Mesendoderm (in vitro differentiated cells): ENCODE measurements around the gene POLG.

Experiments
- DNase-seq: peaks from one replicate; pipeline ENCODE4 v3.0.0; 2013
- H2AK5ac ChIP-seq: 2 replicates; pipeline ENCODE4 v1.6.1; 2013; ENCODE audit warnings: low read length, inconsistent platforms
- H2BK120ac ChIP-seq: 2 replicates; pipeline ENCODE4 v1.6.1; 2013; ENCODE audit warnings: low read depth, mild to moderate bottlenecking, low read length, moderate library complexity, mixed read lengths
- H2BK15ac ChIP-seq: replicated peaks from 2 replicates; pipeline ENCODE4 v1.6.1; 2013; ENCODE audit warnings: low read depth, mild to moderate bottlenecking, moderate library complexity
- H2BK5ac ChIP-seq: 2 replicates; pipeline ENCODE4 v1.6.1; 2013; ENCODE audit warnings: low read length, inconsistent platforms
- H3K18ac ChIP-seq: 2 replicates; pipeline ENCODE4 v1.6.1; 2013; ENCODE audit warnings: mild to moderate bottlenecking, low read length, mixed read lengths
- H3K23ac ChIP-seq: one replicate; pipeline ENCODE4 v1.6.1; 2013; ENCODE audit warnings: low read length
- H3K27ac ChIP-seq: 2 replicates; pipeline ENCODE4 v1.5.1; 2013; ENCODE audit warnings: low read depth, mild to moderate bottlenecking, inconsistent platforms, low read length, moderate library complexity
- H3K27me3 ChIP-seq: 2 replicates; pipeline ENCODE4 v1.6.1; 2013; ENCODE audit warnings: low read length, control low read depth, mild to moderate bottlenecking, inconsistent platforms; ENCODE audit not compliant: insufficient read depth, poor library complexity
- H3K36me3 ChIP-seq: 2 replicates; pipeline ENCODE4 v1.6.1; 2013; ENCODE audit warnings: low read length, inconsistent platforms; ENCODE audit not compliant: control insufficient read depth, insufficient read depth
- H3K4ac ChIP-seq: one replicate; pipeline ENCODE4 v1.6.1; 2013; ENCODE audit warnings: low read depth, mild to moderate bottlenecking, low read length, moderate library complexity
- H3K4me1 ChIP-seq: 2 replicates; pipeline ENCODE4 v1.6.1; 2013; ENCODE audit warnings: low read depth, low read length, inconsistent platforms; ENCODE audit not compliant: control insufficient read depth
- H3K4me2 ChIP-seq: 2 replicates; pipeline ENCODE4 v1.6.1; 2013; ENCODE audit warnings: low read length
- H3K4me3 ChIP-seq: 2 replicates; pipeline ENCODE4 v1.5.1; 2013; ENCODE audit warnings: mild to moderate bottlenecking, low read length
- H3K56ac ChIP-seq: one replicate; pipeline ENCODE4 v1.6.1; 2013; ENCODE audit warnings: low read length
- H3K79me1 ChIP-seq: 2 replicates; pipeline ENCODE4 v1.6.1; 2013; ENCODE audit warnings: low read length, inconsistent platforms
- H3K79me2 ChIP-seq: 2 replicates; pipeline ENCODE4 v1.6.1; 2013; ENCODE audit warnings: mild to moderate bottlenecking, low read length; ENCODE audit not compliant: control insufficient read depth, insufficient read depth
- H3K9ac ChIP-seq: 2 replicates; pipeline ENCODE4 v1.6.1; 2013; ENCODE audit warnings: low read length, inconsistent platforms
- H4K5ac ChIP-seq: one replicate; pipeline ENCODE4 v1.6.1; 2013; ENCODE audit warnings: low read length
- H4K8ac ChIP-seq: one replicate; pipeline ENCODE4 v1.6.1; 2013; ENCODE audit warnings: low read depth, mild to moderate bottlenecking, control low read depth, low read length, moderate library complexity
- WGBS: extraction: QIAGEN DNeasy Blood & Tissue Kit; methylation state at CpG from one replicate; pipeline ENCODE4 v1.1.7; 2013; ENCODE audit warnings: low lambda C conversion rate, missing lambda C conversion rate; ENCODE audit not compliant: insufficient coverage; ENCODE audit errors: extremely low coverage; 5-methylcytosine and 5-hydroxymethylcytosine counted together

The POLG gene

DNA sequence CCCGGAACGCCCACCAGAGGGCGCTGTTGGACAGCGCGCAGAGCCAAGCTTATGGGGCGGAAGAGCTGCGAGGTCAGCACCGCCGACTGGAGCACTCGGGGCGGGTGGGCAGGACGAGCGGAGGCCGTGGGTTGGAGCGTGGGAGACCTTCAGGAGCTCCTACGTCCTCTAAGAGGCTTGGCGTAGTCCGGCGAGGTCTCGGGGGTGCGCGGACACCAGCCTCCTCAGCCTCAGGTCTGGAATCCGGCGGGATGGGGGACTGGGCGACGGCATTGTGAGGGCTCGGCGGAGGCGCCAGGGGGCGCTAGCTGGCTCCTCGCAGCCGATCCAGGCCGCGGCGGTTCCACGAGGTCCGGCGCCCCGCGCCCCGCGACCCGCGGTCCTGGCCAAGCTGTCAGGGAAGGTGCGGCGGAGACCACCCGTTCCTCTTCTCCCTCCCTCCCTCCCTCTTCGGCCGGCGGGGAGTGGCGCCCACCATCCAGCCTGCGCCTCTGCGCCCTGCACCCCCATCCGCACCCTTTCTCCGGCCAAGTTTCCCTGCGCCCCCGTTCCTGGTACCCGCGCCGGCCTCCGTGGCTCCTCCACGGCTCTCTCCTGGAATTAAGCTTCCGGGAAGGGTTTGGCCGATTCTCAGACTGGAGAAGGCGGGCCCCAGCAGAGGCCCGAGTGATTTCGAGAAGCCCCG is 24.3 kb upstream of the POLG start:
- Histone ChIP-seq H2AK5ac (no peak overlapping the region), H3K27me3 (peaks cover 57% of the 10 kb centered on the region), H3K4me2 (peak overlapping the region; percentile 75), H3K36me3 (no peaks in the 10 kb centered on the region), H2BK15ac (no peak overlapping the region), H3K4ac (no peak overlapping the region), H2BK5ac (no peak overlapping the region), H3K79me2 (no peaks in the 10 kb centered on the region), H3K18ac (no peak overlapping the region), H3K4me1 (no peaks in the 10 kb centered on the region), H4K8ac (no peak overlapping the region), H2BK120ac (no peak overlapping the region), H3K23ac (no peak overlapping the region), H3K56ac (peak overlapping the region; percentile 69), H3K4me3 (no peak overlapping the region), H4K5ac (no peak overlapping the region), H3K79me1 (no peaks in the 10 kb centered on the region), H3K9ac (no peak overlapping the region), H3K27ac (no peak overlapping the region)
- WGBS, result no CpG with 5 or more reads among the region's 68 CpGs
- peak; percentile 76 for DNase-seq

DNA sequence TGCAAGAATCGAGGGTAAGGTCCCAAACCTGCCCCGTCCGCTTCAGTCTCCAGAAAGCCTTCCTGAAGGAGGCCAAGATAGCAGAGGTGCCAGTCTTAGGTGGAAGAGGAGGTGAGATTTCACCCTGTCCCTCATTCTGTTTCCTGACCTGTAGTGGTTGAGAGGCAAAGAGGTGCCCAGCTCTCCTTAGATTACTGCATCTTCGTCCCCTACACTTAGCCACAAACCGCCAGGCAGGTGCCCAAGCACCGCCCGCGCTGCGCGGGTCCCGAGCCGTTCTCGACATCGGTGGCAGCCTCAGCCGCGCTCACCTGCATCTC is 23.8 kb upstream of the POLG start:
- Histone ChIP-seq H3K4me1 (no peaks in the 10 kb centered on the region), H3K23ac (no peak overlapping the region), H4K8ac (no peak overlapping the region), H3K79me2 (no peaks in the 10 kb centered on the region), H3K79me1 (no peaks in the 10 kb centered on the region), H3K36me3 (no peaks in the 10 kb centered on the region), H2BK5ac (no peak overlapping the region), H3K56ac (no peak overlapping the region), H3K27ac (no peak overlapping the region), H2BK15ac (no peak overlapping the region), H3K9ac (no peak overlapping the region), H3K18ac (no peak overlapping the region), H3K4ac (no peak overlapping the region), H3K27me3 (peaks cover 52% of the 10 kb centered on the region), H3K4me2 (no peak overlapping the region), H2AK5ac (no peak overlapping the region), H3K4me3 (no peak overlapping the region), H4K5ac (no peak overlapping the region), H2BK120ac (no peak overlapping the region)
- no peak for DNase-seq
- WGBS, result no CpG with 5 or more reads among the region's 16 CpGs

DNA sequence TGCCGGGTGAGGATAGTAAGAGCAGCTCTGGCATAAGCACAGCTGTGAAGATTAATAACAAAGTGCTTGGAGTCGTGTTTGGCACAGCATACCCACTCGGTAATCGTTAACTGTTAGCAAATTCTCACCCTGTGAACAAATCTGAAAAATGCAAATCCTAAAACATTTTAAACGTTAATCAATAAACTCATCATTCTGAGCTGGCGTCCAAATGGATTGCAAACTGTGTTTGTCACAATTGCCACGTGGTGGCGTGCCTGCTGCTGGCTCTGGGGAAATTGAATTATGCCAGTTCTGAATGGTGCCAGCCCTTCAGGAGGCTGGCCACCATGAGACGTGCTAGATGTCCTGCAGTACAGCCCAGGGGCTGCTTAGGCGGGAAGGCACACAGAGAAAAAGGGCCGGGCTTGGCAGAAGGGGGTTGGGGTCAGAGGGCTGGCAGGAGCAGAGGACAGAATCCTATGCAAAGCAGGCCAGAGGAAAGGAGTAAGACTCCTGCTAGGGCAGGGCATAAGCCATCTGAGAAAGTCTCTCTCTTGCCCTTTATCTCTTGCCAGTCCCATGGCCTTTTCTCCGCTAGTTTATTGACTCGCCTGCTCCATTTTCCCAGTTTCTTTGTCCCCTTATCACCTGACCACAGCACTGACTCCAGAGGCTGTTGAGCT is 22.1 kb upstream of the POLG start:
- DNase-seq, result no peak
- Histone ChIP-seq H3K27me3 (peaks cover 36% of the 10 kb centered on the region), H3K23ac (no peak overlapping the region), H3K56ac (no peak overlapping the region), H3K9ac (no peak overlapping the region), H3K79me2 (no peaks in the 10 kb centered on the region), H3K36me3 (no peaks in the 10 kb centered on the region), H2BK120ac (no peak overlapping the region), H3K4me1 (no peaks in the 10 kb centered on the region), H3K4ac (no peak overlapping the region), H2BK15ac (no peak overlapping the region), H2BK5ac (no peak overlapping the region), H3K18ac (no peak overlapping the region), H4K5ac (no peak overlapping the region), H3K79me1 (no peaks in the 10 kb centered on the region), H3K4me3 (no peak overlapping the region), H3K27ac (no peak overlapping the region), H2AK5ac (no peak overlapping the region), H4K8ac (no peak overlapping the region), H3K4me2 (no peak overlapping the region)
- no CpG with 5 or more reads among the region's 13 CpGs for WGBS

DNA sequence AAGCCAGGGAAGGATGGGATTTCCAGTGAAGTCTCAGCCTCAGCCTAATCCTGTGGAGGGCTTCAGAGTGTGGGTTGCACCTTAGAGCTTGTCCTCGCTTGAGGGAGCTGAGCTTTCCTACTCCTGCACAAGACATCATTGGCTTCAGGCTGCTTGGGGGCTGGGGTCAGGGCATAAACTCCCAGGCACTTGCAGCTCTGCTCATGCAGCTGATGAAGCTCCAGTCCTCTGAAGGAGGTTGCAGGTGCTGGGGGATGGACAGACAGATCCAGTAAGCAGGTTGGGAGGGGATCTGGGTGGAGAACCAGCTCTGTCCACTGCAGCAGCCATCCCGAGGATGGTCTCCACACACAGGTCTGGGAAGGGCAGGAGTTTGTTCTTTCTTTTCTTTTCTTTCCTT is 19.4 kb upstream of the POLG start:
- DNase-seq, result no peak
- Histone ChIP-seq H3K79me1 (no peaks in the 10 kb centered on the region), H3K4ac (no peak overlapping the region), H3K79me2 (no peaks in the 10 kb centered on the region), H2BK120ac (no peak overlapping the region), H3K18ac (no peak overlapping the region), H3K4me3 (no peak overlapping the region), H4K5ac (no peak overlapping the region), H3K23ac (no peak overlapping the region), H2BK15ac (no peak overlapping the region), H3K4me2 (no peak overlapping the region), H2BK5ac (no peak overlapping the region), H4K8ac (no peak overlapping the region), H3K56ac (no peak overlapping the region), H3K4me1 (no peaks in the 10 kb centered on the region), H3K9ac (no peak overlapping the region), H3K27ac (no peak overlapping the region), H3K36me3 (no peaks in the 10 kb centered on the region), H3K27me3 (peaks cover 13% of the 10 kb centered on the region), H2AK5ac (no peak overlapping the region)
- no CpG with 5 or more reads among the region's 2 CpGs for WGBS

DNA sequence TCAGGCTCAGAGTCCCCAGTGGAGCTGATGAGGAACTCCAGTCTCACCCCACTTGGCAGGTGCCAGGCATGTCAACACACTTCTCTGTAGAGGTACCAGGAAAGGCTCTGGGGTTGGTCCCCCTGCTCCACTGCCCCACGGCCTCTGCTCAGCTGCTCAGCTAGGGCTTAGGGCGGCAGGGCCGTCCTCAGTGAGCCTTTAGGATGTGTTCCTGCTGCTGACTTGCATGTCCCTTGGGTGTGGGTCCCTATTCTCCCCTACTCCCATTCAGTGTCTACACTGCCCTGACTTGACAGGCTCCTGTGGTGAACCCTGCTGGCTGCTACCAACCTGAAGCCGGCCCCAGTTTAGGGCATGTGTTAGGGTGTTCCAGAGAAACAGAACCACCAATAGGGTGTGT is 17.9 kb upstream of the POLG start:
- Histone ChIP-seq H3K27ac (no peak overlapping the region), H3K27me3 (peaks cover 4% of the 10 kb centered on the region)
- WGBS, result no CpG with 5 or more reads among the region's 4 CpGs

DNA sequence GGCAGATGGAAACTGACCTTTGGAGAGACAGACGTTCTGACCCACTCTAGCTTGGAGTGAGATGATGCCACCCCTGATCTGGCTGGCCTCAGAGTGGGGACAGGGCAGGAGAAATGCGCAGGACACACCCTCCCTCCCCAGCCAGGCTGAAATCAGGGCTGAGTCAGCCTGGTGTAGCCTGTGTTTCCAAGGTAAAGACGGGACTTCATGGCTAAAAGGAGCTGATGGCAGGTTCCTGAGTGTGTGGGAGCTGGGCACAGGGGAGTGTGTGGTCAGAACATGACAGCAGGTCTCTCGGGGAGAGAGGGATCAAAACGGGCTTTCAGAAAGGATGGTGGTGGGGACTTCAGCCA is 14.6 kb upstream of the POLG start:
- H3K4me1 ChIP-seq, result no peaks in the 10 kb centered on the region
- no peak overlapping the region for H4K8ac ChIP-seq
- H3K9ac ChIP-seq, result no peak overlapping the region
- no peak overlapping the region for H2BK120ac ChIP-seq
- no peaks in the 10 kb centered on the region for H3K36me3 ChIP-seq
- H2BK15ac ChIP-seq, result no peak overlapping the region
- no peak overlapping the region for H3K23ac ChIP-seq
- no peak for DNase-seq
- H3K79me1 ChIP-seq, result no peaks in the 10 kb centered on the region
- H3K4me2 ChIP-seq, result no peak overlapping the region
- no peak overlapping the region for H3K4me3 ChIP-seq
- H2AK5ac ChIP-seq, result no peak overlapping the region
- H3K18ac ChIP-seq, result no peak overlapping the region
- no peak overlapping the region for H2BK5ac ChIP-seq
- H4K5ac ChIP-seq, result no peak overlapping the region
- H3K79me2 ChIP-seq, result no peaks in the 10 kb centered on the region
- no CpG with 5 or more reads among the region's 5 CpGs for WGBS
- no peak overlapping the region for H3K56ac ChIP-seq
- no peaks in the 10 kb centered on the region for H3K27me3 ChIP-seq
- no peak overlapping the region for H3K27ac ChIP-seq
- H3K4ac ChIP-seq, result no peak overlapping the region

More for the DNA sequence above, 17.9 kb upstream of the POLG start:
- Histone ChIP-seq H3K4me2 (no peak overlapping the region), H3K4me1 (no peaks in the 10 kb centered on the region), H2BK15ac (no peak overlapping the region), H3K4ac (no peak overlapping the region), H3K18ac (no peak overlapping the region), H3K9ac (no peak overlapping the region), H4K8ac (no peak overlapping the region), H2AK5ac (no peak overlapping the region), H2BK5ac (no peak overlapping the region), H3K56ac (no peak overlapping the region), H4K5ac (no peak overlapping the region), H3K79me1 (no peaks in the 10 kb centered on the region), H2BK120ac (no peak overlapping the region), H3K4me3 (no peak overlapping the region), H3K36me3 (no peaks in the 10 kb centered on the region), H3K23ac (no peak overlapping the region), H3K79me2 (no peaks in the 10 kb centered on the region)
- no peak for DNase-seq
